HG02610 (cell line): ENCODE data around the gene H19.

ENCODE experiments used
- ATAC-seq: cut with Tn5 transposase; IDR thresholded peaks from one replicate; pipeline ENCODE4 v1.9.1; 2021; ENCODE audit warnings: mild to moderate bottlenecking, moderate library complexity; ENCODE audit not compliant: unreplicated experiment

H19 gene

DNA sequence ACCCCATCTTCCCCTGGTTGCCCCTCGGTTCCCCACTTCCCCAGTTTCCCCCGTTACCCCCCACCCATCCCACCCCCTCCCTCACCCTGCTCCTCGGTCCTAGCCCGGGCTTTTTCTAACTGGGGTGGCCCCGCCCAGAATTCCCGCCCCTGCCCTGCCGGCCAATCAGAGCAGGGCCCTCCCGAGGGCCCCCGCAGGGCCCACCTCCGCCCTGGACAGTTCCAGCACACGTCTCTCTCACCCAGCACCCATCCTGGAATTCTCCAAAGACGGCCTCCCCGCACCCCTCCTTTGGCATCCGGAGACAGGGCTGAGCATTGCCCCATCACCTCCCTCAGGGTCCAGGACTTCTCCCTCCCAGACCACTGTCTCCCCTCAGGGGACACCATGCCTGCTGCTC, at the start of gene H19:
TSS of gene H19 (minus strand) at position 88 of the 400 bp plus-strand sequence.
- no peak for ATAC-seq

DNA sequence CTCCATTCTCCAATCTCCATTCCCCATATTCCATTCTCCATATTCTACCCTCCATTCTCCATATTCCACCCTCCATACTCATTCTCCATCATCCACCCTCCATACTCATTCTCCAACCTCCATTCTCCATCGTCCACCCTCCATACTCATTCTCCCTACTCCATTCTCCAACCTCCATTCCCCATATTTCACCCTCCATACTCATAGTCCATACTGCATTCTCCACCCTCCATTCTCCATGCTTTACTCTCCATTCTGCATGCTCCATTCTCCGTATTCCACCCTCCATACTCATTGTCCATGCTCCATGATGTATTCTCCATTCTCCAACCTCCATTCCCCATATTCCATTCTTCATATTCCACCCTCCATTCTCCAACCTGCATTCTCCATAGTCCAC, 44.3 kb upstream of the H19 start:
- no peak for ATAC-seq

DNA sequence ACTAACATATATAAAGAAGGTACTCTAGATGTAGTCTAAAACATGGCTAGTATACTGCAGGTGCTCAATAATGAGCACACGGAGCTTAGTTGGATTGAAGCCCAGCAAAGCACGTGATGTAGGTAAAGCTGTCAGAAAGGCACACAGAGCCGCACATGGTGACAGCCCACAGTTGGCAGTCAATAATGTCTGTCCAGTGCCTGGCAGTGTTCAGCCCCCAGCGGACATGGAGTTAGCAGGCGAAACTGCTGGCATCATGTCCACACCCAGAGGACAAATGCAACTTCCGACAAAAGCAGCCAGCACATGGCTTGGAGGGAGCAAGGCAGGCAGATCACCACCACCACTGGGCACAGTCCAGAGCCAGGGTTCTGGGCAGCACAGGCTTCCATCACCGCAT, 43.5 kb upstream of the H19 start:
- ATAC-seq, result no peak

DNA sequence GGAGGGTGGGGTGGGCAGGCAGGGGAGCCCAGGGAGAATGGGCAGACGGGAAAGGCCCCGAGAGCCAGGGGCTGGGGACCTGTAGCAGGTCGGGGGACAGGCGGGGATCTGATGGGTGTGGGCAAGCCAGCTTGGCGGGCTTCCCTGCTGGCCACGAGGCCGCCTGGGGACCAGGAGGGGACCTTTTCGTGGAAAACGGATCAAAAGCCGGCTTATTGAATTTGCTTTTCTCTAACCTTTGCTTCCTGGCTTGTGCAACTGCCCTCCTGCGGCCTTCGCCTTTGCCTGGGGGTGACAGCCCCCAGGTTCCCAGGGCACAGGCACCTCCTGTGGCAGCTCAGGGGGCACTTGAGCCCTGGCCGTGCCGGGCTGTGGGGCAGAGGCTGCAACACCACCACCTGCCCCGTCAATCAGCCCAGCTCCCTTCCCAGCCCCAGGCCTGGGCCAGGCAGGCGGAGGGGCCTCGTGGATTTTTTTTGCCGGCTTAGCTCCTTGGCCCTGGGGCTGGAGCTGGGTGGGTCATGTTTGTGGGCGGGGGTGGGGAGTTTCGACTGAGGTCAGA, 41.6 kb upstream of the H19 start:
- no peak for ATAC-seq

DNA sequence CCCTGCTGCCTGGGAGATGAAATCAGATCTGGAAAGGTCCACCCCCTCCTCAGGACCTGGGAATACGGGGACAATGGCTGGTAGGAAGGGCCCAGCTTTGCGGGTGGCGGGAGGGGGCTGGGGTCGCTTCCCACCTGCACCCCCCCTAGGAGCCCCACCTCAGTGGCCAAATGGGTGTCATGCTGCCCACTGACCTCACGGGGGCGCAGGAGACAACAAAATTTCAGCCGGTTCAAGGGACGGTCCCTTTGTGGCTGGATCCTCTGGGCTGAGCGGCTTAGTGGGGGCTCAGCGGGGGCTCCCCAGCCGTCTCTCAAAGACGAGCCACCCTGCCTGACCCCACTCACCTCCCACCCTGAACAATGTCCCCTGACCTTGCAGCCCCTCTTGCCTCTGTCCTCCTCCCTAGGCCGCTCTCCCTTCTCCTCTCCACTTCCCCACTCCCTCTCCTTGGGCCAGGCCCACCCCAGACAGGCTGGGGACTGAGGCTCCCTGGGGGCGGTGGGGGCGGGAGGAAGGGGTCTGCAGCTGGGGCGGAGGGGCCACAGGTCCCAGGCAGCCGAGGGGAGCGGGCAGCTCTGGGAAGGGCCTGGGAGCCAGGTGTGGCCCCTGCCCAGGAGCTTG, 39.3 kb upstream of the H19 start:
- ATAC-seq, result no peak

DNA sequence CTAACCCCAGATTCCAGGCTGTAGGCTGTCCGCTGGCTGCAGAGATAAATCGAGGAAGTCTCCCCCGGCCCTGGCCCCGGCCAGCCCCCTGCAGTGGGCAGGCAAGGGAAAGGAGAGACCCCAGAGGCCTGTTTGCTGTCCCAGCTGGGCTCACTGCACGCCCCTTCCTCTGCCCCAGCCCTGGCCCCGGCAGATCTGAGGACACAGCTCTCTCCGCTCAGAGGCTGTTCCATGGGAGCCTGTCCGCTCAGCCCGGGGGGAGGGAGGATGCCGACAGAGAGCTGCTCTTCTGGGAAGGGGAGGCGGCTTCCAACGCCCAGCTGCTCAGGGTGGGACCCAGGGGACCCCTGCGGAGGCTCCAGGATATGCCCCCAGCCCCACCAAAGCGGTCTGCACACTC, 37.7 kb upstream of the H19 start:
- no peak for ATAC-seq

DNA sequence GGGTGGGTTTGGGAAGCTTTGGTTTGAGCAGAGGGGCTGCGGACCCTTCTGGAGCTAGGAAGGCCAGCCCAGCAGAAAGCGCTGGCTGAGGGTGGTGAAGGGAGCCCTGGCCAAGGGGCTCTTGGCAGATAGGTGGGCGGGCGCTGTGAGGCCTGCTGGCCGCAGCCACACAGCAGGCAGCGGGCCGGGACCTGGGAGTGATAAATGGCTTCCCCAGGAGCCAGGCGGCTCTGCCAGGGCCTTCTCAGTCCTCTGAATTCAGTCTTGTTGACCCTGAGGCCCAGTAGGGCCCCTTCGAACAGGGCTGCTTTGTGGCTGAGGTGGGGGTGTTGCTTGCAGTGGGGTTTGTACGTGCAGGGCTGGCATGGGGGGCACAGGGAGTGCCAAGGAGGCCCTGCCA, 33.4 kb upstream of the H19 start:
- ATAC-seq, result no peak

DNA sequence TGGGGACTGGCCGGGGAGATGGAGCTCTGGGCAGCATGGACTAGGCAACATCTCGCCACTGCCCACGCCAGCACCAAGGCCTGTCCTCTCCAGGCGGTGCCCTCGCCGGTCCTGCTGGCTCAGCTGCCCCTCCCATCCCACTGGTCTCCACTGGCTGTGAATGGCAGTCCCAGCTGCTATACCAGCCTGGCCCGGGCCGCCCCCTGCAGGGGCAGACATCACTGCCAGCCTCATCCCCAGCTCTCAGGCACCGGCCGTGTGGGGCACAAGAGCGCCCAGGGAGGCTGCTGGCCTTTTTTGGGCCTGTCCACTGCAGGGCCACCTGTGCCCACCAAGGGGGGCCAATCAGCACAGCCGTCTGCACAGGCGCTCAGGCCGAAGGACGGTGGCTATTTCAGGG, 30.1 kb upstream of the H19 start:
- no peak for ATAC-seq

DNA sequence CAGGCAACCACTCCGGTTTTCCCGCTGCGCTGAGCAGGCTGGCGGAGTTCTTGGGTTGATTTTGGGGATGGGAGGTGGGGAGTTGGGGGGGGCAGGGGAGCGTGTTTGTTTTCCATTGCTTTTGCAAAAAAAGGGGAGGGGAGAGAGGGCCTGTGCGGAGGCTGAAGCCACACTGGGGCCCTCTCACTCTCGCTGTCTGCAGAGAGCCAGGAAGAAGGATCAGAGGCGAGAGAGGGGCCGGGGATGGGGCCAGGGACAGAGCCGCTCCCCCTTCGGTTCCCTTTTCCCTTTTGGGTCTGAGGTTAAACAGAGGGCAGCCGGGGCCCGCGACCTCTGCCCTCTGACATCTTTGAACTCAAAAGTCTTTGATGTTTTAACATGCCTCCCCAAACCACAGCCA, 17.4 kb upstream of the H19 start:
- no peak for ATAC-seq

DNA sequence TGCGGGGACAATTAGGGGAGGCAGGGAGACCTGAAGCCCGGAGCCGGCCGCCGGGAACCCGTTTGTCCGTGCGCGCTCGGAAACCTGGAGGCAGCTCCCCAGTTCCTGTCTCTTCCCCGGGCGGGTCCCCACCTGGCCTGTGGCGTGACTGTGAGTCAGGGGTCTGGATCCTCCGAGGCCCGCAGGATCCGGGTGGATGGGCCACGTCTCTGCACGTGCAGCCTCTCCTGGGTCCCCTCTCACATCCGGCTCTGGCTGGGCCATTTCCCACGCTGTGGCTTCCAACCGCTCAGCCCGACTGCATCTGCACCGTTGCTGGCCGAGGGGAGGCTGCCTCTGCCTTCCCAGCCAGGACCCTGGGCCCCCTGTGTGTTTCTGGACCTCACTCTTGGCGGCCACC, 14.8 kb upstream of the H19 start:
- ATAC-seq, result no peak

DNA sequence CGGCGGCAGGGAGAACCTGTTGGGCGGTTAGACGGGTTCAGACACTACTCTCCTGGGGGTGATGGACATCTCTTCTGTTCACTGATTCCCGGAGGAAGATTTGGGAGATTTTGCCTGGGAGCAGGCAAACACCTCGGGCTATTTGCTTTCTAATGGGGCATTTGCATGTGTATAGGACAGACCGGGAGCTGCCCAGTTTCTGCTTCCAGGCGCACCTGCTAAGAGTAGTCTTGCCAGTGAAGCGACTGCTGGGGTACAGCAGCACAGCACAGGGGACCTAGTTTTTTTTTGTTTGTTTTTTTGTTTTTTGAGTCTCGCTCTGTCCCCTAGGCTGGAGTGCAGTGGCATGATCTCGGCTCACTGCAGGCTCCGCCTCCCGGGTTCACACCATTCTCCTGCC, 6.8 kb upstream of the H19 start:
- ATAC-seq, result no peak

DNA sequence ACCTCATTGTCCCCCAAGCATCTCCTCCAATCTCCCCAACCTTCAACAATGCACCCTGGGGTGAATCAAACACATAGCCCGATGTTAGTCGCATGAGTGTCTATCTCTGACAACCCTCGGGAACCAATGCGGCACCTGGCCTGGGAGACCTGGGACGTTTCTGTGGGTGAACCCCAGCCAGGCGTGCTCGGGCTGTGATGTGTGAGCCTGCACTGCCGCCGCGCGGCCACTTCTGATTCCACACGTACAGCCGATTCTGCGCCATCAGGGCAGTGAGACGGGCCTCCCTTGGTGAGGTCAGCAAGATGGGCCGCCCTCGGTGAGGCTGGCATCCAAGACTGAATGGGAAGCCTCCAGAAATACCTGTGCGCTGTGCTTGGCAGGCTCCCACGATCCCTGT, 5.2 kb upstream of the H19 start:
- no peak for ATAC-seq

DNA sequence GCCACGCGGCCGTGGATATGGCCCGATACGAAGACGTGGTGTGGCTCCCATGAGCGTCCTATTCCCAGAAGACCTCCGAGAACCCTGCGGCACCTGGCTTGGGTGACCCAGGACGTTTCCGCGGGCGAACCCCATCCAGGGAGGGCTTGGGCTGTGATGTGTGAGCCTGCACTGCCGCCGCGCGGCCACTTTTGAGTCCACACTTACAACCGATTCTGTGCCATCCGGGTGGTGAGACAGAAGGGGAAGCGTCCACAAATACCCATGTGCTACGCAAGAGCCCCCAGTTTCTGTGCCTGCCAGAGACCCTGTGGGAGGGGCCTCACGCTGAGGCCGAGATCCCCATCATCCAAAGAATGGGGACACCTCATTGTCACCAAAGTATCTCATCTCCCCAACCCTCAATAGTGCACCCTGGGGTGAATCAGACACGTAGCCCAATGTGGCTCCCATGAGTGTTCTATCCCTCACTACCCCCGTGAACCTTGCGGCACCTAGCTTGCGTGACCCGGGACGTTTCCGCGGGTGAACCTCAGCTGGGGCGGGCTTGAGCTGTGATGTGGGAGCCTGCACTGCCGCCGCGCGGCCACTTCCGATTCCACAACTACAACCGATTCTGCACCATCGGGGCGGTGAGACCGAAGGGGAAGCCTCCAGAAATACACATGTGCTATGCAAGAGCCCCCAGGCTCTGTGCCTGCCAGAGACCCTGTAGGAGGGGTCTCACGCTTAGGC, 4.6 kb upstream of the H19 start:
- no peak for ATAC-seq

DNA sequence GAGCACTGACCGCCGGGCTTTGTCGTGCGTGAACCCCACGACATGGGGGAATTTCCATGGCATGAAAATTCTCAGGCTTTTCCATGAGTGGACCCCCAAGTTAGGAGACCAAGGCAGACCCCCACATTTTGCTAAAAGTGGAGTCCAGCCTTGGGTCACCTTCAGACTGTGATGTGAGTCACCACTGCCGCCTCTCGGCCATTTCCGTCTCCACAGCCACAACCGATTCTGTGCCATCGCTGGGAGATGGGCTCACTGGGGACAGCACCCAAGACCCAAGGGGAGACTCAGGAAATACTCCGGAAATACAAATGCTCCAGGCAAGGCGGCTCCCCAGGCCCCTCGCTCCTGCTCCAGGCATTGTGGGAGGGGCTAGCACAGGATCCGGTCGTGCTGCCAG, 1.2 kb upstream of the H19 start:
- ATAC-seq, result no peak

DNA sequence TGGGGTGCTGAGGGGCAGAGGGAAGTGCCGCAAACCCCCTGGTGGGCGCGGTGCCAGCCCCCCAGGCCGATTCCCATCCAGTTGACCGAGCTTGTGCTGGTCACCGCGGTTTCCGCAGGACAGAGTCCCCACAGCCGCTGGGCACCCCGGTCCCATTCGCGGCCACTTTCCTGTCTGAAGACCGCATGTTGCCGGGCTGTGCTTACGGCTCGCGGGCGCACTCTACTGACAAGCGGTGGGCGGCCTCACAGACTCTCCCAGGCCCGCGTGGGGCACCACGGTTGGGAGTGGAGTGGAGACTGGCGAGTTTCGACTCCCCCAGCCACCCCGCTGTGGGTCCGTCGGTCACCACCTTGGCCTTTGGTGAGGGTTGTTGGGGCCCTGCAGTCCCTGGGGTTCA, 648 bp upstream of the H19 start:
- no peak for ATAC-seq

DNA sequence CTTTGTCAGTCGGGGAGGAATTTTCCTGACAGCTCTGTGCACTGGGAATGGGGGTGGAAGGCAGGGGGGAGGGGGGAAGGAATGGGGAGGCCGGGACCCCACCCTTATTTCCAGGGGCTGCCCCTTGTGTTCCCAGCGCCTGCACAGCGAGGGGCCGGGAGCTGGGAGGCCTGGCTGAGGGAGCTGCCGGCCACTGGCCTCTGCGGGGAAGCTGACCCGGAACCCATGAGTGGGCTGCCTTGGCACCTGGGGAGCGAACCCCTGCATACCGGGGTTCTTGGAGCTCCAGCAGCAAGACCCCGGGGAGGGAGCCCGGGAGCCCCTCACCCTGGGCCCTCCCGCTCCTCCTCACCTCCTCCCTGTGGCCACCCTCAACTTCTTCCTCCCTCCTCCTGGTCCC, 3.5 kb downstream of the H19 start:
- ATAC-seq, result no peak

DNA sequence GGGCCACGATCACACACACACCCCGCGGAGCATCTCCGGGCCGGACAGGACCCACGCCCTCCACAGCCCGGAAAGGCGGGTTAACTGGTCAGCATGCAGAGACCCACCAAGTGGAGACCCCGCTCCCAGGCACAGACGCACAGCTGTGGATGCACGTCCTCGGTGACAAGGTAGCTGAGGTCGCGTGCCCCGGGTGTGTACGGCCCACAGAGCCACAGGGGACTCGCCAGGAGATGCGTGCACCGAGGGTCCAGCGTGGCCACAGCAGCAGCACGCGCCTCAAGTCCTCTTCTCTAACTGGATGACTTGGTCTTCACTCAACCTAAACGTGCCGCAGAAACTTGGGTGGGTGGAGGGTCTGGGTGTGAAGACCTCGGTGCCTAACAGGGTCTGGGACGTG, 5.5 kb downstream of the H19 start:
- no peak for ATAC-seq

DNA sequence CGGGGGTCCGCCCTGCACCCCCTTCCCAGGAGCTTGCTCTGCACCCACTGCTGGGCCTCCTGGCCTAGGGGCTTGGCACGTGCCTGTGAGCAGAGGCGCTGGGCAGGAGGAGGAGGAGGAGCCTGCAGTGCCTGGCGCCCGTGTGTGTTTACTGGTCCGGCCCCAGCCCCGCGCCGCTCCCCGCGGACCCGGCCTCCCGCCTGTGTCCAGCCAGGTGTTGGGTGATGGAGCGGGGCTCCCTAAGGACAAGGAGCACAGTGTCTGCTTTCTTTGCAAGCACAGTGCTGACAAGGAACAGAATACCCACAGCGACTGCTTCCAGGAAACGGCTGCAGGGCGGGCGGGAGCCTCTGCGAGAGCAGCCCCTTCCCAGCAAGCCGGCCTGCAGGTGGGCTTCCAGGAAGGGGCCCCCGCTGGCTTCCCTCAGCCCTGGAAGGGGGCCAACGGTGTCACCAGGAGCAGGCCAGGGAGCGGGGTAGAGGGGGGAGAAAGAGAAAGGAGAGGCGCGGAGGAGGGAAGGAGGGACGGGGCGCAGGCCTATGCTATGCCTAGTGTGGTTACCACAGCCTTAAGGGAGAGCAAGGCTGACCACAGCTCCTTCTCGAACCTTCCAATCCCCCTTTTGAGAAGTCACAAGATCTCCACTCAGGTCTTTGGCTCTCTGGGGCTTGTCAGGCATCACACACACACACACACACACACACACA, 6.6 kb downstream of the H19 start:
- ATAC-seq, result no peak

DNA sequence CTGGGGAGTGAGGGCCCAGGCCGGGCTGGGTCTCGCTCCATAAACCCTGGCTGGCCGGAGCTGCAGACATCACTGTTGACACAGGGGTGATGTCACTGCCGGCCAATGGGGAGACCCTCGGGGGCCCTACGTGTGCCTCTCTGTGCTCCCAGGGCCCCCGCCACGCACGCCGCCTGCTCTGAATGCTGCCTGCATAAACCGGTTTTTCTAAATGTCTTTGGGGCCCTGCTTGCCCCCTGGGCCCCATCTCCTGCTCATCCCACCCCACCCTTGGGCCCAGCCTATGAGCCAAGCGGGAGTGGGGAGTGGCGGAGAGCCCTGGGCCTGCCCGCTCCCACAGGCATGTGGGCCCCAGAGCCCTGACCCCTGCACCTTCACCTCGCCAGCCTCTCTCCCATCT, 7.7 kb downstream of the H19 start:
- ATAC-seq, result no peak

DNA sequence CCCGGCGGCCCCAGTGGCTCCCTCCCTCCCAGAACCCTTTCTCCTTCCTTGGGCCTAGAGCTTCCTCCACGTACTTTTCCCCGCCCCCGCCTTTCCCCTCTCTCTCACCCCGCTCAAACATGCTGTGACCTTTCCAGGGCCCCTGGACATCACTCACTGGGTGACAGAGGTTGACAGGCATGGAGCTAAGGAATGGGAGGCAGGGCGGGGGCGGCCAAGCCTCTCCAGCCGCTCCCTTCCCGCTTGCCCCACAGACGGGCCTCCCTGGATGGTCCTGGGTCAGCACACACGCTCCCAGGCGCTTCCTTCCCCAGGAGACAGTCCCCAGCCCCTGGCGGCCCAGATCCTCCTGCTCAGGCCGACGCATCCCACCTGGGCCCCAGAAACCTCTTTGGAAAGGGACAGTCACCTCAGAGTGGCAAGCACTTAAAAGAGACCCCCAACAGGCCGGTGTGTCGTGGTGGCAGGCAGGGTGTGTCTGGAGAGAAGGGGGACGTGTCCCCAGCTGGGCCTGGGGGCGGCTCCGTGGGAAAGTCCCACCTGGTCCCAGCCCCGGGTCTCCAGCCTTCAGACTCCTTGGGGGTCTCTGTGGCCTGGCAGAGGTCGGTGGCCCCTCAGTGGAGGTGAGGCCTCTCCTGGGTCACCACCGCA, 8.8 kb downstream of the H19 start:
- ATAC-seq, result no peak

DNA sequence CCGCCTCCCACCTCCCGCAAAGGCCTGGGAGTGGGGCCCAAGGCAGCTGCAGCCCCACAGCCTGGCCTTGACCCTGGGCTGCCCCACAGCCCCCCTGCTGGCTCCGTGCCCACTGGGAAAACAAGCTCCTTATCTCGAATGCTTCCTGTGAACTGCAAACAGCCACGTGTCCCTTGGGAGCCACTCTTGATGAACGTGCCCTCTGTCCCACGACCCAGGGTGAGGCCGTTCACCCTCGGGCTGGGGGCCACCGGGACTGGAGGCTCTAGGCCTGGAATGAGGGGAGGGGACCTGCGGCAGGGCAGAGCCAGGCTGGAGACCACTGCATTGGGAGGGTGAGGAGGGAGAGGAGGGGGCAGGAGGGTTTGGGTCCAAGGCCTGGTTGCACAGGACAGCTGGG, 9.5 kb downstream of the H19 start:
- no peak for ATAC-seq

DNA sequence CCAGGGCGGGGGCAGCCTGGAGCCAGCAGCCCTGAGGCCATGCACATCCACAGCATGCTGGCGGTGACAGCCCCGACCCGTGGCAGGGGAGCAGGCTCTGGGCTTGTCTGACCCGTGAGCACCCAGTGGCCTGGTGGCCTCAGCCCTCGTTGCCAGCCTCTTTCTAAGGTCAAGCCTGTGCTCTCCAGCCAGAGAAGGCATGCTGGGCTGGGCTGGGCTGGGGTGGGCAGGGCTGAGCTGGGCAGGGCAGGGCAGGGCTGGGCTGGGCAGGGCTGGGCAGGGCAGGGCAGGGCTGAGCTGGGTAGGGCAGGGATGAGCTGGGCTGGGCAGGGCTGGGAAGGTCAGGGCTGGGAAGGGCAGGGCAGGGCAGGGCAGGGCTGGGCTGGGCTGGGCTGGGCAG, 10.6 kb downstream of the H19 start:
- ATAC-seq, result no peak
